Omental fat pad (tissue), 4 donors: ENCODE results near the gene CFAP45. TPM values are rescaled to one million over a fixed set of nuclear protein-coding genes. Genes with fewer than 3 reads are reported as not detected.

Source experiments
- ATAC-seq: fragments of 150-250 bp; one replicate; pipeline ENCODE4 v1.9.1; 2016; ENCODE audit warnings: mild to moderate bottlenecking, moderate library complexity; ENCODE audit not compliant: low FRiP score
- DNase-seq: peaks from one replicate; pipeline ENCODE4 v3.0.0-alpha.2; 2019; ENCODE audit warnings: low spot score
- CTCF ChIP-seq, 3 donors: fragments of 450-650 bp; IDR thresholded peaks; one replicate each; pipeline ENCODE4 v1.5.1; 2016 to 2017; ENCODE audit warnings: antibody characterized with exemption in 3 of 3, mild to moderate bottlenecking in 3 of 3, moderate library complexity in 2 of 3
- total RNA-seq, 4 donors: library from RNA; depleted of rRNA; stranded (reverse); fragments of >200 nt; gene quantifications; one replicate each; pipeline ENCODE4 v1.1.0, GENCODE V29; 2016

CFAP45 gene
- total RNA-seq, 4 donors from 2014 or later, result 0.84 to 5.3 (median 0.95) TPM; not detected in 1

- TF ChIP-seq CTCF (IDR thresholded peaks at IDR 0.05), result no peak
- ATAC-seq, result no peak
- no peak for DNase-seq
Measured at GRCh38 chr1:159831412-159832141, 68.4 kb downstream of the CFAP45 start.

DNA sequence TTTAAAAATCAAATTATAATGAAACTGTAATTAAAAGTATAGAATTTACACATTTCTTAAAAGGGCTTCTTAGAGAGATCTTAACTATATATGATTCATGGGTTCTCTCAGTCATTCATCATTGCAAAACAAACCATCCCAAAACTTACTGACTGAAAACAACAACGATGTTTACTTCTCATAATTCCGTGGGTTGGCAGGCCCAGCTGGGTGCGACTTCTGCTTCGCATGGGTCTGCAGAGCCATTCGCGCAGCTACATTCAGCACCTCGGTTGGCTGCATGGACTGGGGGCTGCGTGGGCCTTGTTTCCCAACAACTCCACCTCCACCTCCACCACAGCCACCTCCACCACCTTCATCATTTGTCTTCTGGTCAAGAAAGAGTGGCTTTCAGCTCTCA, 69.2 kb downstream of the CFAP45 start:
- TF ChIP-seq CTCF (IDR thresholded peaks at IDR 0.05), result no peak
- no peak for ATAC-seq
- DNase-seq, result no peak

GRCh38 chr1:159829822-159830465, 70.0 kb downstream of the CFAP45 start:
- no peak for ATAC-seq
- TF ChIP-seq CTCF (IDR thresholded peaks at IDR 0.05), result no peak
- no peak for DNase-seq

DNA sequence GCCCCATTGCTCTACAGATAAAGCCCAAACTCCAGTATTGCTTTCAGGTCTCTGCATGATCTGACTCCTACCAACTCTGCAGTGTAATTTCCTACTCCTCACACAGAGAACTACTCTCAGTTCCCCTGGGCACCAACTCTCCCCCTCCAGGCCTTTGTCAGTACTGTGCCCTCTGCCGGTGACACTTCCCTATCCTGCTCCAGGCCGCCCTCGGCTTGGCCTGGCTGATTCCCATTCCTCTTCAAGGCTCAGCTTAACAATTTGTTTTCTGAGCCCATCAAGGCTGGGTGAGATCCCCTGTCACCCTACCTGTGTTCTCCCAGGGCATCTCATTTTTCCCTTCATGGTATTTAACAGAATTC, 70.7 kb downstream of the CFAP45 start:
- DNase-seq (no peak), ATAC-seq (no peak)
- no peak for TF ChIP-seq CTCF (IDR thresholded peaks at IDR 0.05)

GRCh38 chr1:159828581-159829272, 71.2 kb downstream of the CFAP45 start:
- DNase-seq (no peak), ATAC-seq (no peak)
- no peak for TF ChIP-seq CTCF (IDR thresholded peaks at IDR 0.05)

- DNase-seq (no peak), ATAC-seq (no peak)
- no peak for TF ChIP-seq CTCF (IDR thresholded peaks at IDR 0.05)
Measured at GRCh38 chr1:159828176-159828575, 71.8 kb downstream of the CFAP45 start.
